Measurements from ENCODE around the gene ACVR1C.

ACVR1C gene

GRCh38 chr2:157477919-157478318 is 150.7 kb downstream of the ACVR1C start:
- H3K4me2 ChIP-seq (ENCODE audit: low read depth, low read length): no peak overlapping the region
- TF ChIP-seq EZH2 (optimal IDR thresholded peaks at IDR 0.05; ENCODE audit: low read depth, low read length) (no peak), EZH2phosphoT487 (IDR thresholded peaks at IDR 0.05; ENCODE audit: low read length) (no peak), CTCF (IDR thresholded peaks at IDR 0.05; ENCODE audit: low read length) (no peak)

DNA sequence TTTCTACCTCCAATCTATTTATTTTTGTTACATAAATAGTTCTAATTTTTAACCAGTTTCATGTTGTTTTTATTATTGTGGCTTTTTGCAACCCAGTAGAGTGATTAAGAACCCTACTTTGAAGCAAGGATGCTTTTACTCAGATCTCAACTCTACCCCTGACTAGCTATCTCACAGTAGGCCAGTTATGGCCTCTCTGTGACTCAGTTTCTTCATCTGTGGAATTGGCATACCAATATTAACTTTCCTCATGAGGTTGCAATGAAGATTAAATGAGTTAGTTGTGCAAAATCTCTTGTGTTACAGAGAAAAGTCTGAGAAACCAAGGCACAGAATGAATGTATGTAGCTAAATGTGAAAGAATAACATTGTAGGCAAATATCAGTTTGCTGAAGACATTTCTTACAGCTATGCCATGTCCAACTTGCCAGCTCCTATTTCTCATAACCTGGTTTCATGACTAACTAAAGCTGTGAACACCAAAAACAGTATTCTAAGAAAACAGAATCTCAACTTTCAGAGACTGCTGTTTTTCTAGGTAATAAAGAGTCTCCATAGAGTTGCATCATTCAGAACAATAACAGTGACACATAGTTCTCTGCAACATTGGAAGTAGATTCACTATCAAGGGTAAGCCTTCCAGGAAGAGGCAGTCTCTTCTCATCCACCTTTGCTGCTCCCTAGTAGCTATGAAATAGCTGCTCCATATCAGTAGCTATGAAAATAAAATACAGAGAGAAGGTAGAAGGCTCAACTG is 151.5 kb downstream of the ACVR1C start:
- H3K9ac ChIP-seq (ENCODE audit: low read length): no peak overlapping the region

More at GRCh38 chr2:157477919-157478318, 150.7 kb downstream of the ACVR1C start:
- peaks cover 26% of the 10 kb centered on the region for H3K4me1 ChIP-seq (ENCODE audit: low read length)
- no peak overlapping the region for H3K4me3 ChIP-seq (ENCODE audit: low read length)
- H3K9me3 ChIP-seq (replicated peaks; ENCODE audit: insufficient read depth, low read length): no peaks in the 10 kb centered on the region
- H2AFZ ChIP-seq (ENCODE audit: low read length): no peak overlapping the region
- no peaks in the 10 kb centered on the region for H3K36me3 ChIP-seq (replicated peaks; ENCODE audit: insufficient read depth, low read length)
- H4K20me1 ChIP-seq (ENCODE audit: insufficient read depth, low read length): no peaks in the 10 kb centered on the region
- no peaks in the 10 kb centered on the region for H3K79me2 ChIP-seq (ENCODE audit: low read length)
- no peak overlapping the region for H3K27ac ChIP-seq (ENCODE audit: low read length)
- no peaks in the 10 kb centered on the region for H3F3A ChIP-seq (ENCODE audit: insufficient read depth, low read length)
- DNase-seq: no peak
- H3K27me3 ChIP-seq (replicated peaks; ENCODE audit: insufficient read depth, low read length): no peaks in the 10 kb centered on the region
- no peaks in the 10 kb centered on the region for H3K9me2 ChIP-seq (replicated peaks; ENCODE audit: insufficient read depth, low read length)
- H3K9ac ChIP-seq (ENCODE audit: low read length): no peak overlapping the region

More for the DNA sequence above, 151.5 kb downstream of the ACVR1C start:
- Histone ChIP-seq H3K36me3 (replicated peaks; ENCODE audit: insufficient read depth, low read length) (no peaks in the 10 kb centered on the region), H3K4me1 (ENCODE audit: low read length) (peaks cover 26% of the 10 kb centered on the region), H3K9me2 (replicated peaks; ENCODE audit: insufficient read depth, low read length) (no peaks in the 10 kb centered on the region), H3F3A (ENCODE audit: insufficient read depth, low read length) (no peaks in the 10 kb centered on the region), H3K27ac (ENCODE audit: low read length) (peak overlapping the region; percentile 1; the same call in 1 of the 2 replicates), H2AFZ (ENCODE audit: low read length) (peak overlapping the region; percentile 35), H3K27me3 (replicated peaks; ENCODE audit: insufficient read depth, low read length) (no peaks in the 10 kb centered on the region), H3K79me2 (ENCODE audit: low read length) (no peaks in the 10 kb centered on the region), H4K20me1 (ENCODE audit: insufficient read depth, low read length) (no peaks in the 10 kb centered on the region), H3K9me3 (replicated peaks; ENCODE audit: insufficient read depth, low read length) (no peaks in the 10 kb centered on the region), H3K4me2 (ENCODE audit: low read depth, low read length) (peak overlapping the region; percentile 37), H3K4me3 (ENCODE audit: low read length) (no peak overlapping the region)
- TF ChIP-seq CTCF (IDR thresholded peaks at IDR 0.05; ENCODE audit: low read length) (no peak), EZH2 (optimal IDR thresholded peaks at IDR 0.05; ENCODE audit: low read depth, low read length) (no peak), EZH2phosphoT487 (IDR thresholded peaks at IDR 0.05; ENCODE audit: low read length) (no peak)
- DNase-seq: no peak
